Activated gamma-delta T cell treated with anti-CD3 and anti-CD28 coated beads, Interleukin-2, amount 50 U/mL, for 16 hours (primary cell): Measurements from ENCODE around the gene TBXAS1.

Experiments used
- DNase-seq: peaks from one replicate; pipeline ENCODE4 v3.0.0-alpha.2; 2020; ENCODE audit warnings: low read depth

Gene TBXAS1

GRCh38 chr7:139948587-139949335 lies 119.7 kb downstream of the TBXAS1 start:
- DNase-seq, result no peak

- no peak for DNase-seq
These were observed 120.6 kb downstream of the TBXAS1 start for GRCh38 chr7:139949629-139950028.

GRCh38 chr7:139950881-139951525 lies 121.9 kb downstream of the TBXAS1 start:
- no peak for DNase-seq

DNA sequence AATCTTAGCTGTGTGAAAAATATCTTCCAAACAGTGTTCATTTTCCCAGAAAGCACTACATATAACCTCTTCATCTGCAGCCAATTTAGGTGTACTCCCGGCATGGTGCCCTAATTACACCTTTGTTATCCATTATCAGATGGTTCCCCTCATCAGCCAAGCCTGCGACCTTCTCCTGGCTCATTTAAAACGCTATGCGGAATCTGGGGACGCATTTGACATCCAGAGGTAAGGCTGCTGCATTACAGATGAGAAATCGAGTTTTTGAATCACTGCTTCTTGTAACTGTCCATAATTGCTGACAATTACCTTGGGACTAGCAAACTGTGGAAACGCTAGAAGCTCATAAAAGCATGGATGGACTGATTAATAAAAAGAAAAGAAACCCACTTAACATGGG lies 124.2 kb downstream of the TBXAS1 start:
- no peak for DNase-seq

DNA sequence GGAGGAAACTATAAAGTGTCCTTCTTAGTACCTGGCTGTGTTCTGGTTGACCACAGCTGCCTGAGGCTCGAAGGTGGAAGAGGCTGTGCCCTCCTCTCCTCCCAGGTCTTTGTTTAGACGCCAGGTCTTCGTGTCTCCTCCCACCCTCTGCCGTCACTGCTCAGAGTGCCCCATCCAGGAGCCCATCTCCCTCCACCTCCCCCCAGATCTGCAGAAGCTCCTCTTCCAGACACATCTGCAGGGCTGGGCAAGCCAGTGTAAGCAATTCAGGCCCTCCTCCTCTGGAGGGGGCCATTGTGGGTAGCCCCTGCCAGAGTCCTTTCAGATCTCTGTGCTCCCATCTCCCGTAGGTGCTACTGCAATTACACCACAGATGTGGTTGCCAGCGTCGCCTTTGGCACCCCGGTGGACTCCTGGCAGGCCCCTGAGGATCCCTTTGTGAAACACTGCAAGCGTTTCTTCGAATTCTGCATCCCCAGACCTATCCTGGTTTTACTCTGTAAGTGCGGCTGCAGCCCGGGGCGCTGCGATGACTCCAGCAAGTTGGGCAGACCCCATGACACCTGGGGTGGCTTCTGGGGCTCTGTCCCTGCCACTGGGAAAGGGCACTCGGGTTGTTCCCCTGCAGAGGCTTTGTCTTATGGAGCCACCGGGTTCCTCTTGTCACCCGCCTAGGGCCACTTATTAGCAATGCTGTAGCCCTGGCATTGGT lies 126.2 kb downstream of the TBXAS1 start:
- no peak for DNase-seq

DNA sequence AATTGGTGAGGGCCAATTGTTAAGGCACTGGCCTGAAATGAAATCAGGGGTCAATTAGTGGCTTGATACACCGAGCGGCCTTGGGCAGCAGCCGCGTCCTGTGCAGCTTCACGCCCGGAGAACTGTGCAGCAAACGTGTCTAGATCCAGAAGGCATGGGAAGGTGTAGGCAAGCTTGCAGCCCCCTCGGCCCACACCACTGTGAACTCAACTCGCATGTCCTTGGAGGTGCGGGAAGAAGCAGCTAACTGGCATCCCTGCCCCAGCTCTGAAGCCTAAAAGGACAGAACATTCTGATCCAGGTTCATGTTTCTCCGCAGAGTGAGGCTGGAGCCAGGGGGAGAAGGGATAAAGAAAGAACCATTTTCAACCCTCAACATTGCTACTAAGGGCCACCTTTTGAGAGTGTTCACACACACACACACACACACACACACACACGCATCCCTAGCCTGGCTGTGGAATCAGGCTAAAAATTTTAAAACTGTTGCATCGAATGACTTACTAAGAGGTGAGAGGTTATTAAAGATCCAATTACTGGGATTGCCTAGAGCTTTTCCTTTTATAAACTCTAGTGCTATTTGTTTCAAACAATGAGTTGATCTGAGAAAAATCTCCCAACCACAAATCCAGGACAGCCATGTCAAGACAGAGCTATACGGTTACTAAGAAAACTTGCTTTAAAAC lies 129.7 kb downstream of the TBXAS1 start:
- no peak for DNase-seq

DNA sequence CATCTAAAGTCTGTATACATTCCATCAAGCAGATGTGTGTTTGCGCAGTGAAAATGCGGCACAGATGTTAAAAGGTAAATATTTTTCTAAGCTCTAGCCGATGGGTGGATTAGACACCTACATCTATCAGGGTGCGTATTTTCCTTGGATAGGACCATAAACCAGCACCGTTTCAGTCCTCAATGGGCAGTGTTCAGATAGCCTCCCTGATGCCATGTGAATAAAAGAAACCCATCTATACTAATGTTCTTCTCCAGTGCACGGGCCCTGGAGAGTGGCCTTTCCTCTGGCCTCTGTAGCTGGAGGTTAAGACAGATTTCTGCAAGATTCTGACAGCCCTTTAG lies 130.2 kb downstream of the TBXAS1 start:
- DNase-seq, result no peak

GRCh38 chr7:139959718-139960117 lies 130.7 kb downstream of the TBXAS1 start:
- no peak for DNase-seq

DNA sequence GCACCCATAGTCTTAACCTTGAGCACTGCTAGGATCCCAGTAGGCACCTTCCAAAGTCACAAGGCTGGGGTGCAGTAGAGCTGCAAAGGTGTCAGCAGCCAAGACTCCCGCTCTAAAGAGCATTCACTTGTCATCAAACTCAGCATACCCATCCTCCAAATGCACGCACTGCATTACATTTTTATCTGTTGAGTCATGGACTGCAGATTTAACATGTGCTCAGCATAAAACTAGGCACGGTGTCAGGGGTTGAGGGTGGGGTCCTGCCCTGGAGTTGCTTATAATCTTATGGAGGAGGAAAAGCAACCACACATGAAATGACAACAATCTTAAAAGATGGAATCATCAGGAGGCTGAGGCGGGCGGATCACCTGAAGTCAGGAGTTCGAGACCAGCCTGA lies 131.1 kb downstream of the TBXAS1 start:
- no peak for DNase-seq

GRCh38 chr7:139965942-139966628 lies 137.0 kb downstream of the TBXAS1 start:
- no peak for DNase-seq

DNA sequence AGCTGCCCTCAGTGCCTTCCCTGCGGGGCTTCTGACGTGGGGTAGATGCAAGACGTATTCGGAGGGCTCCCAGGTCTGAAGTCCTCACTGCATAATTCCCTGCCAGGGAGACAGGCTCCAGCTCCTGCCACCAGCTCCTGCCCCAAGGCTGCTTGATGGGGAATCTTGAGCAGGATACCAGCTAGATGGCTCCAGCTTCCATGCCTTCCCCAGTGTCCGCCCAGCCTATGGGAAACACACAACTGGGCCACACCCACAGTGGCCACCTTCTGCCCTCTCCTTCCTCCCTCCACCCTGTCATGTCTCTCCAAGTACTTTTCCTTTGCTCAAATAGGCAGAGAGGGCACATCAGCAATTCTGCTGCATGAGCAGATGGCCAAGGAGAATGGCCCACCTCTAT lies 137.9 kb downstream of the TBXAS1 start:
- no peak for DNase-seq

DNA sequence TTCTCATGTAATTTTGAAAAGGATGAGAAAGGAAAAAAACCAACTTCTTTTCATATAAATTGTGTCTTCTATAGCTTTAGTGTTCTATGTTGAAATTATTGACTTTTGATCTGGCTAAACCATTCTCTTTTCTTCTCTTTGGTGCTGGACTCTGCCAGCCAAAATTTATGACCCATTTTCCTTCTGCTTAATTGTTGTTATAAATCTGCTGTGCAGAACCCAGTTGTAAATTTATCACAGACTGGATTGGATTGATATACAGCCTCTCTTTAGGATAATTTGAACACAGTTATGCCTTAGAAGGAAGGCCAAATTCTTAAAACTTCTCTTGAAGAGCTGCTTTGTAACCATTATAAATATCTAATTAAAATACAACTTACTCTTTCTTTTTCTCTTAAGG lies 139.9 kb downstream of the TBXAS1 start:
- no peak for DNase-seq

- no peak for DNase-seq
These were observed 143.0 kb downstream of the TBXAS1 start for GRCh38 chr7:139972029-139972428.

DNA sequence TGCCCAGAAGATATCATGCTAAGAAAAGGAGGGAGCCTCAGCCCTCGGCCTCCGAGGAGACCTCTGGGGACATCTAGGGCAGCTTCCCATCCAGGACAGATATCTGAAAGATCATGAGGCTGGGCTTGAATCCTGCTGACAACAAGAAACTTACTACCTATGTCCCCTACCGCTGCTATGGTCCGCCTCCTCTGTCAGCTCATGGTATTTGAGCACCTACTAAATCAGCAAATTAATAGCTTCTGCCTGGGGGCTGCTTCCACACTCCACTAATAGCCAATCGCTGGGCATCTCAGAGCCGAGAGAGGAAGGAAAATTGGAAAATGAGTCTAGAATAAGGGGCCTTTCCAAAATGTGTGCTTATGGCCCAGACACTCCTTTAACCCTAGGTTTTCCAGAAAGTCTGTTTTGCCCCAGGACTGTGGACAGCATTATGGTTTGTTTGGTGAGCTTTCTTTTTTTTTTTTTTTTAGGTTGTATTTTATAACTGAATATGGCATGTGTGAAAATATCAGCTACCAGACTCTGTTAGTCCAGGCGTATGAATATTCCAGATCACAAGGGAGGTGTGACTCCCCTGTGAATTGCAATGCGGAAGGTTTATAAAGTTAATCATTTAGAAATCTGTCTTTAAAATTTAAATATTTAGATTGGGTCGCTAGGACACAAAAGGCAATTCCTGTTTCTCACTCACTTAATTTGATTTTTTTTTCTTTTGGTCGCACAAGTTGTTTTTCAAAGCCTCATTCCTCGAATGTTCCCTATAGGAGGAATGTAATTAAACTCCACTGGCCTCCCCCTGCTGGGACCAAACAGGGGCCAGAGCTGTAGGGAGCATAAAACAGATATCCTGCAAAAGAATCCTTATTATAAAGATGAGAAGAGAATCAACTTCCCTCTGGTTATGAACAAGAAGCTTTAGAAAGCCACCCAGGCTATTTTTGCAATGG lies 144.3 kb downstream of the TBXAS1 start:
- no peak for DNase-seq

GRCh38 chr7:139974179-139974811 lies 145.2 kb downstream of the TBXAS1 start:
- DNase-seq, result no peak

DNA sequence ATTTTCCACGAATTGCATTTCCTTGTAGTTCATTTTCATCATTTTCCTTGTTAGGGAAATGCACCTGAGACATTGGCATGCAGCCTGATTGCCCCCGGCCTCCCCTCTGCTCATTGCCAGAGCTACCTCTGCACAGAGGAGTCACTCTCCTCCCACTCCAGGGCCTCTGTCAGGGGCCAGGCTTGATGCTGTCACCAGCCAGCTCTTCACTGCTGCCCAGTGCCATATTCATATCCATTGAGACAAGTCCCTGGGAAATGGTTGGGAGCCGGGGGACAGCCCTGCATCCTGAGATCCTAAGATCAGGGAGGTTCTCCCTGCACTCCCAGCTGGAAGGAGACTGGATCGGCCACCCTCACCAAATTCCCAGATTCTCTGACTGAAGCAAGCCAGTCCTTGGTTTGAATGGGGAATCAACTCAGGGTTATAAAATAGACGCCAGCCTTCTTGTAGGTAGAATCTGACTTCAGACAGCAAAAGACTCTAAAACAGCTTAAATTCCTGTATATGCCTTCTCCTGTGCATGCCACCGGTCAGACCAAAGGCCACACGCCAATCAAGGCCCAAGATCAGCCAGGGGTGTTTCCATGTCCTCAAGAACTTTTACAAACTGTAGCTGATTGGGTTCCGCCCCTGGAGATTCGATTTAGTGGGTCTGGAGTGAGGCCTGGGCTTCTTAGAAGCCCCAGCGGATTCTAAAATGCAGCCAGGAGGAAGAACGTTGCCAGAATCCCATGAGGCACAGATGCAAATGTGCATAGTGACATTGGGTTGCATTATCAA lies 147.2 kb downstream of the TBXAS1 start:
- DNase-seq, result no peak

DNA sequence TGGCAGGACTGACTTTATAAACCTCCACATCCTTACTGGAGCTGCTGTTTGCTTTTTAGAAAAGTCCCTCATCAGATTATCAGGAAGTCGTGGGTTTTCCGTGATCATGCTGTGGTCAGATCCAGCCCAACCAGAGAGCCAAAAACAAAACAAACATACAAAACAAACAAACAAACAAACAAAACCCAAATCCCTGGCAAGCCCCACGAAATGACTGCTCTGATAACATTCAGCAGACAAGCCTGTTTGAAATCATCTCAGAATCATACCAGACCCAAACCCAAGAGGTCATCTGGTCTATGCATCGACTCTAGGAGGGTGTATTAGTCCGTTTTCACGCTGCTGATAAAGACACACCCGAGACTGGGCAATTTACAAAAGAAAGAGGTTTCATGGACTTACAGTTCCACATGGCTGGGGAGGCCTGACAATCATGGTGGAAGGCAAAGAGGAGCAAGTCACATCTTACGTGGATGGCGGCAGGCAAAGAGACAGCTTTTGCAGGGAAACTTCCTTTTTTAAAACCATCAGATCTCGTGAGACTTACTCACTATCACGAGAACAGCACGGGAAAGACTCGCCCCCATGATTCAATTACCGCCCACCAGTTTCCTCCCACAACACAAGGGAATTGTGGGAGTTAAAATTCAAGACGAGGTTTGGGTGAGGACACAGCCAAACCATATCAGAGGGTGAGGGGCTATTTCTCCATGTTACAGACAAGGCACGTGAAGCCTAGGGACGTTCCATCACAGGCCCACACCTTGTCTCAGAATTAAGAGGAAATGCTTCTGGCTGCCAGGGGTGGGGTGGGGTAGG lies 148.0 kb downstream of the TBXAS1 start:
- DNase-seq, result no peak

DNA sequence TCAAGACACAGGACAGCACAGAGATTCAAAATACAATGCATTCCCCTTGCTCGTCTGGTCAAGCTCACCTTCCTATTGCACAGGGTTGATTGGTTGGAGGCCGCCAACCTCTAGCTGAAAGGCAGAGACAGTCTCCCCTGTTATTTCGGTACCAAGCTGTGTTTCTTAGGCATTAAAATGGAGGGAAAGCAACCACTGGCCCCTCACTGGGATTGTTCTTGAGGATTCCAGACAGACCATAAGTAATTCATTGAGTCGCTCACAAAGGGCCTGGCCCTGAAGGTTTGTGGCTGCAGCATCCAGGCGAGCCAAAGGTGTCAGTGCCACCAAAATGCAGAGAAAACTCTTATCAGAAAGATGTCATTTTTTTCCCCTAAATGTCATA lies 152.4 kb downstream of the TBXAS1 start:
- no peak for DNase-seq
